ENCODE data around the gene POLK.

DNA sequence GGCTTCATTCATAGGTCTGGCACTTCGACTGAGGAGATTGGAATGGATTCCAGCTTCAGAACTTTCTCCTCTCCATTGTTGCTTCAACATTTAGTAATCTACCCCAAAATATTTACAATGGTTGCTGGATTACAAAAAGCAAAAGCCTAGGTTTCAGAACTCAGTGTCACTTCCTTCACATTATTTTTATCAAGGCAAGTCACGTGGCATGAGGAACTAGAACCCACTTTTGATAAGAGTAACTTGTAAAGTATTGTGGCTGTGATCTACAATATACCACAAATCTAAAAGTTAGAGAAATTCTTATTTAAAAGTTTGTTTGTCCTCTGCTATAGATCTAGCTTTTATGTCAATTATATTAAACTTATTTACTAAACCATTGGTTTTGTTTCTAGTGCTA is 59.9 kb downstream of the POLK start:
- TF ChIP-seq EZH2 (IDR thresholded peaks at IDR 0.05; ENCODE audit: borderline replicate concordance, low read depth, low read length, severe bottlenecking) (no peak), POLR2A (IDR thresholded peaks at IDR 0.05; ENCODE audit: low read depth, low read length) (no peak), POLR2AphosphoS5 (IDR thresholded peaks at IDR 0.05; ENCODE audit: insufficient read depth, low read depth, low read length) (no peak), FOS (IDR thresholded peaks at IDR 0.05; ENCODE audit: borderline replicate concordance, insufficient read depth, low read length) (no peak), MYC (IDR thresholded peaks at IDR 0.05; ENCODE audit: low read depth, low read length) (no peak)
- TF ChIP-seq, protein P1, sequence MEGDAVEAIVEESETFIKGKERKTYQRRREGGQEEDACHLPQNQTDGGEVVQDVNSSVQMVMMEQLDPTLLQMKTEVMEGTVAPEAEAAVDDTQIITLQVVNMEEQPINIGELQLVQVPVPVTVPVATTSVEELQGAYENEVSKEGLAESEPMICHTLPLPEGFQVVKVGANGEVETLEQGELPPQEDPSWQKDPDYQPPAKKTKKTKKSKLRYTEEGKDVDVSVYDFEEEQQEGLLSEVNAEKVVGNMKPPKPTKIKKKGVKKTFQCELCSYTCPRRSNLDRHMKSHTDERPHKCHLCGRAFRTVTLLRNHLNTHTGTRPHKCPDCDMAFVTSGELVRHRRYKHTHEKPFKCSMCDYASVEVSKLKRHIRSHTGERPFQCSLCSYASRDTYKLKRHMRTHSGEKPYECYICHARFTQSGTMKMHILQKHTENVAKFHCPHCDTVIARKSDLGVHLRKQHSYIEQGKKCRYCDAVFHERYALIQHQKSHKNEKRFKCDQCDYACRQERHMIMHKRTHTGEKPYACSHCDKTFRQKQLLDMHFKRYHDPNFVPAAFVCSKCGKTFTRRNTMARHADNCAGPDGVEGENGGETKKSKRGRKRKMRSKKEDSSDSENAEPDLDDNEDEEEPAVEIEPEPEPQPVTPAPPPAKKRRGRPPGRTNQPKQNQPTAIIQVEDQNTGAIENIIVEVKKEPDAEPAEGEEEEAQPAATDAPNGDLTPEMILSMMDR (IDR thresholded peaks at IDR 0.05; ENCODE audit: extremely low read depth in 1 of 2, insufficient read depth in 1 of 2, low read depth in 1 of 2, low read length in 2 of 2), result no peak
- TF ChIP-seq, protein P2, sequence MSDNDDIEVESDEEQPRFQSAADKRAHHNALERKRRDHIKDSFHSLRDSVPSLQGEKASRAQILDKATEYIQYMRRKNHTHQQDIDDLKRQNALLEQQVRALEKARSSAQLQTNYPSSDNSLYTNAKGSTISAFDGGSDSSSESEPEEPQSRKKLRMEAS (IDR thresholded peaks at IDR 0.05; ENCODE audit: insufficient read depth, insufficient read length), result no peak

All from endothelial cell of umbilical vein (primary cell).